ENCODE results near the gene CA12. TPM values are rescaled to one million over a fixed set of nuclear protein-coding genes. Genes with fewer than 3 reads are reported as not detected.

The CA12 gene
- total RNA-seq, 2 experiments from 2014 or later, result not detected

- Mint-ChIP-seq H3K27ac (no peak overlapping the region), H3K4me3 (no peak overlapping the region), H3K4me1 (ENCODE audit: low read depth) (no peaks in the 10 kb centered on the region), H3K9me3 (no peaks in the 10 kb centered on the region), H3K27me3 (no peaks in the 10 kb centered on the region), H3K36me3 (ENCODE audit: low read depth) (no peaks in the 10 kb centered on the region)
- CTCF ChIA-PET, result no interaction called here
- no peak overlapping the region for H3K4me3 ChIP-seq (ENCODE audit: low read length)
- TF ChIP-seq, protein P1, sequence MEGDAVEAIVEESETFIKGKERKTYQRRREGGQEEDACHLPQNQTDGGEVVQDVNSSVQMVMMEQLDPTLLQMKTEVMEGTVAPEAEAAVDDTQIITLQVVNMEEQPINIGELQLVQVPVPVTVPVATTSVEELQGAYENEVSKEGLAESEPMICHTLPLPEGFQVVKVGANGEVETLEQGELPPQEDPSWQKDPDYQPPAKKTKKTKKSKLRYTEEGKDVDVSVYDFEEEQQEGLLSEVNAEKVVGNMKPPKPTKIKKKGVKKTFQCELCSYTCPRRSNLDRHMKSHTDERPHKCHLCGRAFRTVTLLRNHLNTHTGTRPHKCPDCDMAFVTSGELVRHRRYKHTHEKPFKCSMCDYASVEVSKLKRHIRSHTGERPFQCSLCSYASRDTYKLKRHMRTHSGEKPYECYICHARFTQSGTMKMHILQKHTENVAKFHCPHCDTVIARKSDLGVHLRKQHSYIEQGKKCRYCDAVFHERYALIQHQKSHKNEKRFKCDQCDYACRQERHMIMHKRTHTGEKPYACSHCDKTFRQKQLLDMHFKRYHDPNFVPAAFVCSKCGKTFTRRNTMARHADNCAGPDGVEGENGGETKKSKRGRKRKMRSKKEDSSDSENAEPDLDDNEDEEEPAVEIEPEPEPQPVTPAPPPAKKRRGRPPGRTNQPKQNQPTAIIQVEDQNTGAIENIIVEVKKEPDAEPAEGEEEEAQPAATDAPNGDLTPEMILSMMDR (IDR thresholded peaks at IDR 0.05), result no peak
- H3K27me3 ChIP-seq (ENCODE audit: control insufficient read depth in 1 of 2, insufficient read depth in 2 of 2, low read length in 2 of 2), result peaks cover 0 to 5% of the 10 kb centered on the region in 2 experiments
- no peaks in the 10 kb centered on the region for H3K4me1 ChIP-seq (ENCODE audit: insufficient read depth, low read length)
- no peaks in the 10 kb centered on the region for H3K36me3 ChIP-seq (ENCODE audit: insufficient read depth, low read length)
- DNase-seq, result no peak
- no peaks in the 10 kb centered on the region for H3K9me3 ChIP-seq (ENCODE audit: control insufficient read depth in 1 of 2, insufficient read depth in 1 of 2, low read length in 2 of 2)
- intact Hi-C loops (cut with DNase I, micrococcal nuclease), result no loop called here
- POLR2A ChIA-PET, result no interaction called here
- ATAC-seq (ENCODE audit: poor library complexity), result no peak
- H3K27ac ChIP-seq (ENCODE audit: low read depth in 1 of 2, low read length in 2 of 2), result no peak overlapping the region
Measured at GRCh38 chr15:63339006-63339766, 42.5 kb downstream of the CA12 start.

GRCh38 chr15:63338170-63338569 lies 43.5 kb downstream of the CA12 start:
- ATAC-seq (ENCODE audit: poor library complexity) (no peak), DNase-seq (no peak)
- POLR2A ChIA-PET, result no interaction called here
- intact Hi-C loops (cut with DNase I, micrococcal nuclease), result no loop called here
- Mint-ChIP-seq H3K36me3 (ENCODE audit: low read depth) (no peaks in the 10 kb centered on the region), H3K27me3 (no peaks in the 10 kb centered on the region), H3K9me3 (no peaks in the 10 kb centered on the region), H3K27ac (no peak overlapping the region), H3K4me3 (no peak overlapping the region), H3K4me1 (ENCODE audit: low read depth) (no peaks in the 10 kb centered on the region)
- CTCF ChIA-PET, result no interaction called here
- Histone ChIP-seq H3K36me3 (ENCODE audit: insufficient read depth, low read length) (no peaks in the 10 kb centered on the region), H3K27me3 (ENCODE audit: control insufficient read depth in 1 of 2, insufficient read depth in 2 of 2, low read length in 2 of 2) (peaks cover 0 to 5% of the 10 kb centered on the region in 2 experiments), H3K9me3 (ENCODE audit: control insufficient read depth in 1 of 2, insufficient read depth in 1 of 2, low read length in 2 of 2) (no peaks in the 10 kb centered on the region), H3K4me1 (ENCODE audit: insufficient read depth, low read length) (no peaks in the 10 kb centered on the region), H3K27ac (ENCODE audit: low read depth in 1 of 2, low read length in 2 of 2) (no peak overlapping the region), H3K4me3 (ENCODE audit: low read length) (no peak overlapping the region)
- TF ChIP-seq, protein P1 (IDR thresholded peaks at IDR 0.05), result no peak

GRCh38 chr15:63337046-63337445 lies 44.6 kb downstream of the CA12 start:
- Mint-ChIP-seq H3K9me3 (no peaks in the 10 kb centered on the region), H3K4me3 (no peak overlapping the region), H3K27ac (no peak overlapping the region), H3K36me3 (ENCODE audit: low read depth) (no peaks in the 10 kb centered on the region), H3K27me3 (no peaks in the 10 kb centered on the region), H3K4me1 (ENCODE audit: low read depth) (no peaks in the 10 kb centered on the region)
- TF ChIP-seq, protein P1 (IDR thresholded peaks at IDR 0.05), result no peak
- intact Hi-C loops (cut with DNase I, micrococcal nuclease), result no loop called here
- no peaks in the 10 kb centered on the region for H3K4me1 ChIP-seq (ENCODE audit: insufficient read depth, low read length)
- ATAC-seq (ENCODE audit: poor library complexity) (no peak), DNase-seq (no peak)
- H3K27me3 ChIP-seq (ENCODE audit: control insufficient read depth in 1 of 2, insufficient read depth in 2 of 2, low read length in 2 of 2), result peaks cover 0 to 5% of the 10 kb centered on the region in 2 experiments
- H3K36me3 ChIP-seq (ENCODE audit: insufficient read depth, low read length), result no peaks in the 10 kb centered on the region
- no peak overlapping the region for H3K4me3 ChIP-seq (ENCODE audit: low read length)
- POLR2A ChIA-PET, result no interaction called here
- CTCF ChIA-PET, result no interaction called here
- no peaks in the 10 kb centered on the region for H3K9me3 ChIP-seq (ENCODE audit: control insufficient read depth in 1 of 2, insufficient read depth in 1 of 2, low read length in 2 of 2)
- no peak overlapping the region for H3K27ac ChIP-seq (ENCODE audit: low read depth in 1 of 2, low read length in 2 of 2)
